Raji (cell line): ENCODE measurements around the gene VAMP8.

Experiments used
- POLR2A ChIP-seq: IDR thresholded peaks from 2 replicates; pipeline ENCODE4 v1.6.1; 2011; ENCODE audit warnings: low read depth, low read length, control low read depth; ENCODE audit not compliant: insufficient read depth

VAMP8 gene

GRCh38 chr2:85611705-85612587 lies 34.6 kb downstream of the VAMP8 start, which contains the start of gene C2orf68:
Gene C2orf68, minus strand, starts transcription at chr2:85612066. Its CDS starts 82 bp downstream, at chr2:85611984.
- TF ChIP-seq POLR2A, result peak; percentile 85

GRCh38 chr2:85613717-85614515 lies 36.5 kb downstream of the VAMP8 start:
- no peak for TF ChIP-seq POLR2A

- no peak for TF ChIP-seq POLR2A
Observed at GRCh38 chr2:85615413-85615728, 38.0 kb downstream of the VAMP8 start.

DNA sequence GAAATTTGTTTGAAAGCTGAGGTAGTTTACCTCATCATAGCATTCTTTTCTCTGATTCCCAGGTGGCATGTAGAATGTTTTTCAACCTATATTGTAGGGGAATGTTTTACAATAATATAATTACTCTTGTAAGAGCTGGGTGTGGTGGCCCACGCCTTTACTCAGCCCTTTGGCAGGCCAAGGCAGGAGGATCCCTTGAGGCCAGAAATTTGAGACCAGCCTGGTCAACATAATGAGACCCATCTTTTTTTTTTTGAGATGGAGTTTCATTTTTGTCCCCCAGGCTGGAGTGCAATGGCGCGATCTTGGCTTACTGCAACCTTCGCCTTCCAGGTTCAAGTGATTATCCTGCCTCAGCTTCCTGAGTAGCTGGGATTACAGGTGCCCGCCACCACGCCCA lies 42.2 kb downstream of the VAMP8 start:
- no peak for TF ChIP-seq POLR2A

- TF ChIP-seq POLR2A, result no peak
Observed at GRCh38 chr2:85621338-85621737, 44.0 kb downstream of the VAMP8 start.

DNA sequence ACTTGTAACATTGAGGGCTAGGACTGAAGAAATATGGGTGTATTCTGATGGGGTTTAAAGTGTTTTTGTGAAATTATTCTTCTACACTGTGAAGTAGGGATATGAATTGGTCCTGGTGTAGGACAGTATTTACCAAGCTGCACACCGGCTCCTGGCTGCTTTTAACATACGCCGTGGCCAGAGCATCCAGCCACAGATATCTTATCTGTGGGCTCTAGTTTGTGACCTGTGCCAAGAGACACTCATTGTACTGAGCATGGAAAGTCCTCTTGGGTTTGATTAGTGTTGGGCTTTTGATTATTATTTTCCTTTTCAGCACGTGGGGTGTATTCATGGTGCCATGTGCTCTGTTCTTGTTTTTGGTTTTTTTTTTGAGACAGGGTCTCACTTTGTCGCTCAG lies 46.6 kb downstream of the VAMP8 start:
- TF ChIP-seq POLR2A, result no peak

DNA sequence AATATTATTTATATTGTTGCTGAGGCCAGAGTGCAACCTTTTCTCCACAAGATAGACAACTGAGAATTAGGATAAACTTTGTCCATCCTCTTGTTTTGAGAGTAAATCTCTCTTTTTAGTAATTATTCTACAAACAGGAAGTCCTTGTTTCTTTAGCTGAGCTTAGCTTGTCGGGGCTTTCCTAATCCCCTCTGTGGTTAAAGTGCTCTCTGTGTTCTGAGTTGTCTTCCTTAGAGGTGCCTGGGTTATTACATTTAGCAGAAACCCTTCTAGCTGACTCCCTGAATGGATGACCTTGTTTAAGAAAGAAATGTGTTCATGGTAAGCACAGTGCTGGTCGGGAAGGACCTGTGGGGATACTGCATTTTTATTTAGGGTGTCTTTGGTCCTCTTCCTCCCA lies 51.3 kb downstream of the VAMP8 start:
- no peak for TF ChIP-seq POLR2A

DNA sequence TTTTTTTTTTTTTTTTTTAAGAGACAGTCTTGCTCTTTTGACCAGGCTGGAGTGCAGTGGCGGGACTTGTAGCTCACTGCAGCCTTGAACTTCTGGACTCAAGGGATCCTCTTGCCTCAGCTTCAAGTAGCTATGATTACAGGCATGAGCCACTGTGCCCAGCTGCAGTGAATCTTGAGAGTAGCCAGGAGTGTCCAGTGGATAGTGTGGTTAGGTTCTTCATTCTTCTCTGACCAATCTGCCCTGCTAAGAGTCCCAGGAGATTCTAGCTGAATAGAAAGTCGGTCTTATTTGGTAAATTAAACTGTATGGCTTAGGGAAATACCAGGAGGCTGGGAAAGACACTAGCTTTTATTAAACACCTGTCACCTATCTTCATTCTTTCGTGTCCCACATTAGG lies 53.9 kb downstream of the VAMP8 start:
- no peak for TF ChIP-seq POLR2A
